Stimulated activated naive CD4-positive, alpha-beta T cell (primary cell): ENCODE results near the gene LEFTY1.
A peak's percentile ranks its signal among the peaks of the same experiment; 100 is the strongest.

Experiments
- DNase-seq, 6 experiments: peaks; one replicate each; lab custom pipeline; 2025; lab: John Stamatoyannopoulos, UW

Gene LEFTY1

GRCh38 chr1:225871359-225872074 is 17.4 kb downstream of the LEFTY1 start:
- no peak for DNase-seq

GRCh38 chr1:225870911-225871310 is 18.0 kb downstream of the LEFTY1 start:
- DNase-seq = no peak

- DNase-seq = no peak
Observed at GRCh38 chr1:225868631-225869330, 20.2 kb downstream of the LEFTY1 start.

GRCh38 chr1:225866981-225867380 is 22.0 kb downstream of the LEFTY1 start:
- DNase-seq = no peak

GRCh38 chr1:225866061-225866837 is 22.7 kb downstream of the LEFTY1 start:
- peak; percentile 42 to 67 (median 60) for DNase-seq

GRCh38 chr1:225865514-225865913 is 23.4 kb downstream of the LEFTY1 start:
- DNase-seq = peak in 1 of 6 experiments; percentile 42

- no peak for DNase-seq
Observed at GRCh38 chr1:225863167-225863566, 25.8 kb downstream of the LEFTY1 start.

- DNase-seq = no peak
Observed at GRCh38 chr1:225862581-225862950, 26.4 kb downstream of the LEFTY1 start.

GRCh38 chr1:225861834-225862580 is 26.9 kb downstream of the LEFTY1 start:
- no peak for DNase-seq

GRCh38 chr1:225860876-225861441 is 28.0 kb downstream of the LEFTY1 start:
- no peak for DNase-seq

- no peak for DNase-seq
Observed at GRCh38 chr1:225860107-225860506, 28.8 kb downstream of the LEFTY1 start.

- no peak for DNase-seq
Observed at GRCh38 chr1:225859151-225859550, 29.8 kb downstream of the LEFTY1 start.

- no peak for DNase-seq
Observed at GRCh38 chr1:225857256-225857655, 31.7 kb downstream of the LEFTY1 start.

GRCh38 chr1:225855503-225856300 is 33.2 kb downstream of the LEFTY1 start:
- DNase-seq = no peak

- DNase-seq = no peak
Observed at GRCh38 chr1:225853441-225853840, 35.5 kb downstream of the LEFTY1 start.

- DNase-seq = no peak
Observed at GRCh38 chr1:225852413-225853124, 36.4 kb downstream of the LEFTY1 start.

GRCh38 chr1:225851805-225852204 is 37.1 kb downstream of the LEFTY1 start:
- no peak for DNase-seq

- no peak for DNase-seq
Observed at GRCh38 chr1:225850370-225850769, 38.6 kb downstream of the LEFTY1 start.

GRCh38 chr1:225849925-225850324 is 39.0 kb downstream of the LEFTY1 start:
- peak in 2 of 6 experiments; percentile 15 to 22 for DNase-seq
